HG03175 (cell line): ENCODE results near the gene RAET1G.
"Not testable (repeated sequence)": the region's sequence is repeated elsewhere in the genome, so short reads cannot be mapped to it uniquely, and the experiment has no call there.

Experiments used
- ATAC-seq: cut with Tn5 transposase; IDR thresholded peaks from one replicate; pipeline ENCODE4 v1.9.1; 2021; ENCODE audit warnings: mild to moderate bottlenecking, moderate library complexity; ENCODE audit not compliant: unreplicated experiment

Gene RAET1G

GRCh38 chr6:149935246-149935645 is 12.3 kb upstream of the RAET1G start:
- no peak for ATAC-seq

DNA sequence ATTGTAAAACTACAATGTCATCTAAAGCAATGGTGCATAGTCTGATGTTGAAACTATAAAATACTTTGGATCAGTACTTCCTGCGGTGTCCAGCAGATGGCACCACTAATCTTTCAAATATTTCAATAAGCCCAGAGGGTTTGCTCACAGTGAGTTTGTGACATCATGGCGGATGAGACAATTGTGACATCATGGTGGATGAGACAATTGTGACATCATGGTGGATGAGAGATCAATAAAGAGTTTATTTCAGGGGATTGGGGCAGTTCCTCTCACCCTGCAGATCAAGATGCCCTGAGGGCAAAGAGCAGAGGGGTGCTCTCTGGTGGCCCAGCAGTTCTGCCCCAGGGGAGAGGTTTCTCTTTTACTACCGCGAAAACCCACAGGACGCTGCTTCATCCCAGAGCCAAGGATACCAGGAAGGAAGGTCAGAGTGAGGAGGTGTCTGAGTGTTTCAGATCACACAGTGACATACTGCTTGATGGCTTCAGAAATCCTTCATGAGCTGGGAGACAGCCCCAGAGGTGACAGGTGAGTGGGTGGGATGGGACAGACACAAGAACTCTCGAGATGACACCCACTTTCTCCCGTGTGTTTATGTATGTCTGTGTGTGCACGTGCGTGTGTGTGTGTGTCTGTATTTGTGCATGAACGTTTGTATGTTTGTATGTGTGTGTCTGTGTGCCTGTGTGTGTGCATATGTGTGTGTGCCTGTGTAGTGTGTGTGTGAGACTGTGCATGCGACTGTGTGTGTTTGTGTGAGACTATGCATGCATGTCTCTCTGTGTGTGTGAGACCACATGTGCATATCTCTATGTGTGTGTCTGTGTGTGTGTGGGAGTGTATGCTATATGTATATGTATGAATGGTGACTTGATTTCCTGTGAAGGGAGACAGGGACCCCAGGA is 11.6 kb upstream of the RAET1G start:
- no peak for ATAC-seq

GRCh38 chr6:149933461-149933860 is 10.5 kb upstream of the RAET1G start:
- no peak for ATAC-seq

DNA sequence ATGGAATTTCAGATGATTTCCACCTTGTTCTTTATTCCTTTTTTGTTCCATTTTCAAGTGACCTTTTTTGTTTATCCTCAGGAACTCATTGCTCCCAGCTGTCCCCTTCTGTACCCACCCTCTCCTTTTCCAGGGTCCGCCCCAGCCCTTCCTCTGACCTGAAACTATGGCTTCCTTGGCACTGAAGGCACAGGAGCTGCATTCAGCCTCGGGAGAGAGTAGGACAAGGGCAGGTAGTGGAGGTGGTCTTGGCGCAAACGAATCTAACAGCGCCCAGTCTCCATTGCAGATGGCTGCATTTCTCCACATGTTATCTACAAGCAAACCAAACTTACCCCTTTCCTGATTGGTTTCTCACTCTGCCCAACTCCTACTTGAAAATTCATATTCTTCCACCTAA is 10.1 kb upstream of the RAET1G start:
- ATAC-seq: no peak

GRCh38 chr6:149931501-149931900 is 8.6 kb upstream of the RAET1G start:
- ATAC-seq: no peak

DNA sequence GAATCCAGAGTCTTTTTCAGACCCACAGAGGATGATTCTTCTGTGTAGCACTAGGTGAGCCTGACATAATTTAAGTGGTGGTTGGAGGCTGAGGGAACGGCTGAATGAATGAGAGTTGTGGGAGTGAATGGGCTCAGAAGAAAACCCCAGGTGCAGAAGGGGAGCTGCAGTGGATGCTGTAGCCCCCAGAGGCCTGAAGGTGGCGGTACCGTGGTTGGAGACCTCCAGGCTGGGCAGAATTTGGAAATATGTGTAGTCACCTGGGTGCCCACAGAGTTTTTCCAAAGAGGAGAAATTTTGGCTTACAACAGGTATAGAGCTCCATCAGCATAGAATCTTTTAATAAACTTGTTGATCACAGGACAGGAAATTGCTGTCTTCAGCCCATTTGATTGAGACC is 6.5 kb upstream of the RAET1G start:
- ATAC-seq: no peak

DNA sequence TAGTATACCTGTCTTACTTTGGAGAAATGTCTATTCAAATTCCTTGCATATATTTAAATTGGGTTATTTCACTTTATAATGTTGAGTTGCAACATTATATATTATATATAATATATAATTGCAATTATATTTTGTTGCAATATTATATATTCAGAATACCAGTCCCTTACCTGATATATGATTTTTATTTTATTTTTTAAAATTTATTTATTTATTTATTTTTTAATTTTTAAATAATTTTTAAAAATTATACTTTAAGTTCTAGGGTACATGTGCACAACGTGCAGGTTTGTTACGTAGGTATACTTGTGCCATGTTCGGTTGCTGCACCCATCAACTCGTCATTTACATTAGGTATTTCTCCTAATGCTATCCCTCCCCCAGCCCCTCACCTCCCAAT is 4.1 kb upstream of the RAET1G start:
- not testable (repeated sequence) for ATAC-seq

DNA sequence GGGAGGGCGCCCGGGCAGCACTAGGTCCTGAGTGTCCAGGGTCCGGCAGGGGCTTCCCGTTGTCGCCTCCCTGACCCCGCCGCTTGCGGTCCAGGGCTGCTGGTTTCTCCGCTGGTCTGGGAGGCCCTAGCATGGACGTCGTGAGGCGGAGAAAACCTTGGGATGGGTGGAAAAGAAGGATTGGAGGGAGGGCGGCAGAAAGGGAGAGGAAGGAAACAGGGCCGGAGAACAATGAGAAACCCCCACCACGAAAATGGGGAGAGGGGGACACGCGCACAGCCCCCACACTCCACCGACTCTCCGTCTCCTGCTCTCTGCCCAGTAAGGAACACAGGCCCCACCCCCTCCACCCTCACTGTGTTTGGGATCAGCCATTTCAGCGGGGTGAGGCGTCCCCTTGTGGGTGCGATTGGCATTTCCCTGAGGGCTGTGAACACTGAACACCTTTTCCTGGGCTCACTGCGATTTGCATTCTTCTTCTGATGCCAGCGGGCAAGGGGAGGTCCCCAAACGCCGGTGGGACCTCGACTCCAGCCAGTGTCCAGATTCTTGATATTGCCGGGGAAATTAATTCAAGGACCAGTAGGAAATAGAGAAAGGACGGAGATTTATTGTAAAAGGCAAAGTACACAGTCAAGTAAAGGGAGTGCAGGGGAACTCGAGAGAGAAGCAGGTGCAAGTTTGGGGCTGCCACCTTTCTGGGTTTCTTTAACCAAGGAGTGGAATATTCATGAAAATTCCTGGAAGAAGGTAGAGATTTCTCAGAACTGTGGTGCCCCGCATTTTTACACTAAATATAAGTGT is 3.3 kb upstream of the RAET1G start:
- peak; percentile 49 for ATAC-seq

GRCh38 chr6:149925253-149925973 is 2.5 kb upstream of the RAET1G start:
- no peak for ATAC-seq

DNA sequence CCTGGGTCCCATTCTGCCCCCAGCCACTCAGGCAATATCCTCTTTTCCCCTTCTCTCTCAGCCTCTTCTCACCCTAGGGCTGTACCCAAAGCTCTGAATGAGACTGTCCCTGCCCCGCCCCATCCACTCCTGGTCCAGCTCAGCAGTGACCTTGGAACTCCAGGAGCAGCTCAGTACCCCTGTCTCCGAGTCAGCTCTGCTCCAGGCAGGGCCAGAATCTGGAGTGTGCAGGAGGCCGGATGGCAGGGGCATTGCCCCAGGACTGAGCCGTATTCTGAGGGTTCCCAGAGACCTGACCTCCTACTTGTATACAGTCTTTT is 2.0 kb upstream of the RAET1G start:
- no peak for ATAC-seq

DNA sequence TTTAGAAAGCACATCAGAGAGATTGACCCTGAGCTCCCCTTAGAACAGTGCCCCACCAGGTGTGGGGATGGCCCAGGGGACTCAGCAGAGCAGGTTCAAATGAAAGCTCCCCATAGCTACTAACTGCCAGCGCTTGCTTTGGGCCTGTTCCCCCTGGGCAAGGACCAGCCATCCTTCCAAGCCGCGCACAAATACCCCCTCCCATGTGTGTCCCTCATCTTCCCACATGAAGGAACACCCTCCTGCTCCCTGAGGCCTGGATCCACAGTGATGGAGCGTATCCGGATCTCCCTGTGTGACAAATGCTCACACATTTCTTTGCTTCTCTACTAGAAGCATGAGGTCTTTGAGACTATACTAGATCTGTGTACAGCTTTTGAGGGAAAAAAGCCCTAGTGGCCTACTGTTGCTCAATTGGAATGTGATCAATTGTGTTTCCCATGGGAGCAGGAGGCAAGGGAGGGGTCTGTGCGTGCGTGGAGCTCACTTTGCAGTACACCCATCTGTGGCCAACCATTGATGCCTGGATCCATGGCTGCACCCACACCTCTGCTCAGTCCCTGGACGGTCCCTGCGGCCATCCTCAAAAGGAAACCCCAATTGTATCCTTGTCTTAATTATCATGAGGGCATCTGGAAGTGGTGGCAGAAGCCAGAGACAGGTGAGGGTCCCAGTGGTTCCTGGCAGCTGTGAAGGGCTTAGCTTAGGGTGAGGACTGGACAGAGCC is 1.4 kb upstream of the RAET1G start:
- ATAC-seq: no peak

DNA sequence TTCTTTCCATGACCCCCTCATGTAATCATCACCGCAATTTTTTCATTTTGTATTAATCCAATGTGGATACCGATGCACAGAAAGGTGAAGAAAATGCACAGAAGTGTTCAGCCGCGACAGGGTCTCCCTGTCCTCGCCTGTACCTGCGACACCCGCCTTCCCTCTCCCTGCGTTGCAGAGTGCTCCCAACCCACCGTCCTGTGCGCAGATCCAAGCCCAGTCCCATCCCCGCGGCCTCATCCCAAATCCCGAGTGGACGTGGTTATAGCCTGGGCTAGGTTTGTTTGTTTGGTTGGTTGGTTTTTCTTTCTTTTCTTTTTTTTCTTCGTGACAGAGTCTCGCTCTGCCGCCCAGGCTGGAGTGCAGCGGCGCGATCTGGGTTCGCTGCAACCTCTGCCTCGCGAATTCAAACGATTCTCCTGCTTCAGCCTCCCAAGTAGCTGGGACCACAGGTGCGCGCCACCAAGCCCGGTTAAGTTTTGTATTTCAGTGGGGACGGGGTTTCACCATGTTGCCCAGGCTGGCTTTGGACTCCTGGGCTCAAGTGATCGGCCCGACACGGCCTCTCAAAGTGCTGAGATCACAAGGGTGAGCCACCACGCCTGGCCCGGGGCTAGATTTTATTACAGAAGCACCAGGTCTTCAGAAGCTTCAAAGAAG is 536 bp upstream of the RAET1G start:
- ATAC-seq: no peak

DNA sequence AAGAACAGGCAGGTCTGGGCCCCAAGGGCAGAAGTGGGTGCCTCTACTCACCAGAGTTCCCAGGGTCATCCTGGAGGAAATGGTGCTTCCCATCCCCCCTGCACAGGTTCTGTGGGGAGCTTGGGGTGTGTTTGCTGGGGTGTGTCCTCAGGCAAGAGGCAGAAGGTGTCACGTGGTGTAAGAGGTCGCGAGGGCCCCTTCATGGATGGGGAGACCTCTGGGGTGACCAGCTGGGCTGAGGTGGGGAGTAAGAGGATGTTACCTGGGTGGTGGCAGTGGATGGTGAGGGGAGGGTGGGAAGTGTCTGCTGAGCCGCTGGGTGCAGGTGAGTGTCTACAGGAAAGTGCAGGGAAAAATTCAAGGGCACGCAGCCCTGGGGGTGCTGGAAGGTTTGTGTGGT is 830 bp downstream of the RAET1G start:
- ATAC-seq: not testable (repeated sequence)

- no peak for ATAC-seq
Measured at GRCh38 chr6:149921361-149921760, 1.6 kb downstream of the RAET1G start.

GRCh38 chr6:149919834-149920225 is 3.1 kb downstream of the RAET1G start:
- no peak for ATAC-seq

- not testable (repeated sequence) for ATAC-seq
Measured at GRCh38 chr6:149919126-149919833, 3.6 kb downstream of the RAET1G start.

DNA sequence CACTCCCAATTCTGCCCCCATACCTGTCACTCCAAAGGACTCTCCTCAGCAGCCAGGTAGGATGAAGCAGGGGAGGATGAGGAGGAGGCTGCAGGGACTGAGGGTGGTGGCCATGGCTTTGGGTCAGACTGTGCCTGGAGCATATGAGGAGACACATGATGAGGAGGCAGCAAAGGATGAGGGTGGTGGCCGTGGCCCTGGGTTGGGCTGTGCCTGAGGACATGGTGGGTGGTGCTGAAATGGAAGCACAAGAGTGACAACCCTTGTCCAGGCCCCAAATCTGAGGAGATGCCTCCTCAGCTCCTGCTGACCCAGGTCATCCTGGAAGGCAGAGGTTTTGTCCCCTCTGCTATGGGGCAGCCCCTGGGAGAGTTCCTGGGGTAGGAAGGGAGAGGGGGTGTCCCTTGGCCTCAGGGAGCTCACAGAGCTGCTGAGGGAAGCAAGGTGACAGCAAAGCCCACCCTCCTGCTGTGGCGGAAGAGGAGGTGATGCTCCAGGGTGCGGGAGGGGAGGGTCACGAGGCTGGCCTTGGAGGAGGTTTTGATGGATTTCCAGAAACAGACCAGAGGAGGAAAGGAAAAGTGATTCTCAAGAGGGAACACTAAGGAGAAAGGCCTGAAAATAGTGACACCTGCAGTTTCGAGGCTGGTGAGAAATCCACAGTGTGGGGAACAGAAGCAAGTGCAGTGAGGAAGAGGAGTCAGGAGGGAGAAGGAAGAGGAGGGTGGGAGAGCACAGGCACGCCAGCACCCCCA is 4.6 kb downstream of the RAET1G start:
- no peak for ATAC-seq

- ATAC-seq: no peak
Measured at GRCh38 chr6:149917679-149918078, 5.2 kb downstream of the RAET1G start.
